Memory B cell (primary cell): ENCODE results near the gene BSN.

ENCODE experiments used
- ATAC-seq: fragments of 150-1000 bp; cut with Tn5 transposase; 2 replicates; pipeline ENCODE4 v1.10.0; 2021; ENCODE audit warnings: low read depth, mild to moderate bottlenecking, moderate library complexity
- DNase-seq, 2 donors: peaks; one replicate each; pipeline ENCODE4 v3.0.0; 2022; ENCODE audit warnings: low spot score in 2 of 2
- H3K27ac Mint-ChIP-seq: one replicate; pipeline ENCODE4 v1.8.0; 2022; ENCODE audit warnings: mild to moderate bottlenecking, moderate library complexity, mixed read lengths
- H3K27me3 Mint-ChIP-seq: one replicate; pipeline ENCODE4 v1.8.0; 2022; ENCODE audit warnings: mixed read lengths
- H3K36me3 Mint-ChIP-seq: one replicate; pipeline ENCODE4 v1.8.0; 2022; ENCODE audit warnings: mild to moderate bottlenecking, mixed read lengths
- H3K4me1 Mint-ChIP-seq: one replicate; pipeline ENCODE4 v1.8.0; 2022; ENCODE audit warnings: mixed read lengths
- H3K4me3 Mint-ChIP-seq: one replicate; pipeline ENCODE4 v1.8.0; 2022; ENCODE audit warnings: mild to moderate bottlenecking, moderate library complexity, mixed read lengths
- H3K9me3 Mint-ChIP-seq: one replicate; pipeline ENCODE4 v1.8.0; 2022; ENCODE audit warnings: mixed read lengths

BSN gene

DNA sequence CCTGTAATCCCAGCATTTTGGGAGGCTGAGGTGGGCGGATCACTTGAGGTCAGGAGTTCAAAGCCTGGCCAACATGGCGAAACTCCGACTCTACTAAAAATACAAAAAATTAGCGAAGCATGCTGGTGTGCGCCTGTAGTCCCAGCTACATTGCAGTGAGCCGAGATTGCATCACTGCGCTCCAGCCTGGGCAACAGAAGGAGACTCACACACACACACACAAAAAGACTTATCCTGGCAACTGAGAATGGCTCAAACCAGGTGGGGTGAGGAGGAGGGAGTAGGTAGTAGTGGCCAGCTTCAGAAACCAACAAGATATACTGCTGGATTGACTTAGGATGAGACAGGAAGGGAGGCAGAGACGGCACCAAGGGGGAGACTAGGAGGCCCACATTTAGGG lies 66.5 kb downstream of the BSN start:
- DNase-seq (no peak), ATAC-seq (no peak)
- Mint-ChIP-seq H3K36me3 (no peaks in the 10 kb centered on the region), H3K9me3 (no peaks in the 10 kb centered on the region), H3K27ac (no peak overlapping the region), H3K27me3 (peaks cover 20% of the 10 kb centered on the region), H3K4me3 (no peak overlapping the region), H3K4me1 (no peaks in the 10 kb centered on the region)

DNA sequence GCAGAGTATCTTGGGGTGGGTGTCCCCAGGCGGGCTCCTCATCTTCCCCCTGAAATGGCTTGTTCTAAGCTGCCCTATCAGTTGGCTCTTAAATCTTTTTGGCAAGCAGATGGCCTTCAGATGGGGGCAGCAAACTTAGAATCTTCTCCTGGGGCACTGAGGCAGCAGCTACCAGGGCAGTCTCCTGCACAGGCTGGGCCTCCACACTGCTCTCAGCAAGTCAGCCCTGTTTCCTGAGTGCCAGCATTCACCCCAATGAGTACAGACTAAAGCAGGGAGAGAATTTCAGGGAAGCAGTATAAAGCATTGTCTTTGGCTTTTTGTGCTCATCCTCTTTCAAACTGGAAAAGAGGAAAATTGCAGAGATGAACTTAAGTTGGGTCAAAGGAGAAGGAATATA lies 68.8 kb downstream of the BSN start:
- no peak for DNase-seq

DNA sequence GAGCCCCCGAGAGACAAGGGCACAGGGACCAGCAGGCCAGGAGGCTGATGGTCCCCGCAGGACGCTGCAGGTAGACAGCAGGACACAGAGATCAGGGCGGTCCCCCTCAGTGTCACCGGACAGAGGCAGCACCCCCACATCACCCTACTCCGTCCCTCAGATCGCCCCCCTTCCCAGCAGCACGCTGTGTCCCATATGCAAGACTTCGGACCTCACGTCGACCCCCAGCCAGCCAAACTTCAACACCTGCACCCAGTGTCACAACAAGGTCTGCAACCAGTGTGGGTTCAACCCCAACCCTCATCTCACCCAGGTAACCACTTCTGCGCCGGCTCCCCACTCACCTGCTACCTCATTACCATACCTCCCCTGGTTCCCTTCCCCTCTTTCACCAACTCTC lies 70.8 kb downstream of the BSN start:
- Mint-ChIP-seq H3K27me3 (peaks cover 11% of the 10 kb centered on the region), H3K4me1 (no peaks in the 10 kb centered on the region), H3K27ac (no peak overlapping the region), H3K4me3 (no peak overlapping the region), H3K9me3 (no peaks in the 10 kb centered on the region), H3K36me3 (no peaks in the 10 kb centered on the region)
- DNase-seq (no peak), ATAC-seq (no peak)

More for the DNA sequence above, 68.8 kb downstream of the BSN start:
- Mint-ChIP-seq H3K27me3 (peaks cover 14% of the 10 kb centered on the region), H3K36me3 (no peaks in the 10 kb centered on the region), H3K9me3 (no peaks in the 10 kb centered on the region), H3K4me3 (no peak overlapping the region), H3K27ac (no peak overlapping the region), H3K4me1 (no peaks in the 10 kb centered on the region)
- ATAC-seq, result no peak

DNA sequence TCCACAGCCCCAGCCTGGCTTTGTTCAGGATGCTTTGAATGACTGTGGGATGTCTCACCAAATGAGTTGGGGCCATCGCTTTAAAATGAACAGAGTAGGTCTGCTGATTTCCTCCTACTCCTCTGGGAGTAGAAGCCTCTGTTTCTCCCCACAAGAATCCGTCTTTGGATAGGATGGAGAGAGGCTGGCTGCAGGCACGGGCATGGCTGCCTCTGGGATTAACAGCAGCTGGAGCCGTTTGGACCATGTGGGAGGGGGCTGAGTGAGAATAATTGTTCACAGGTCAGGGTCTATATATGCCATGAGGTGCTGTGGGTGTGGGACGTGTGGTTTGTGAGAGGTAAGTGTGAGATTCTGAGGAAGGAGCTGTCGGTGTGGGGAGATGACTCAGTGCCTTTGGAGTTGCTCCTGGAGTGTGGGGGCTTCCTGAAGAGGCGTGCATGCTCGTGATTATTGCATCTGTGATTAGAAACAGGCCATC lies 71.9 kb downstream of the BSN start:
- ATAC-seq (no peak), DNase-seq (no peak)
- no peaks in the 10 kb centered on the region for H3K36me3 Mint-ChIP-seq
- H3K27me3 Mint-ChIP-seq, result peaks cover 8% of the 10 kb centered on the region
- no peak overlapping the region for H3K4me3 Mint-ChIP-seq
- H3K27ac Mint-ChIP-seq, result no peak overlapping the region
- H3K9me3 Mint-ChIP-seq, result no peaks in the 10 kb centered on the region
- no peaks in the 10 kb centered on the region for H3K4me1 Mint-ChIP-seq

DNA sequence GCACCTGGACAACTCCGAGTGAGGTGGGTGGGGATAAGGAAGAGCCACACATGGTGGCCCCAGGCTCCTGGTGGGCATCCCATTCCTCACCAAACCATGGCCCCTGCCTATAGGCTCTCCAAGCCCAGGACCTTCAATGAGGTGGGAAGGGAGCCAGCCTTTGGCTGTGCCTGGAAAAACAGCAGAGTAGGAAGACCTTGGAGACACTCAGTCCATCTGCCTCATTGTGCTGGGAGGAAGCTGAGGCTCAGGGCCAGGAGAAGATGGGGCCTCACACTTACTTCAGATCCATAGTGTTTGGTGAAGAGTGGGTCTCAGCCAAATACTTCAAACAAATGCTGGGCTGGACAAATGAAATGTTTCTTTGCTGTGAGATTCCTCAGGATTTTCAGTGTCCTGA lies 72.5 kb downstream of the BSN start:
- no peaks in the 10 kb centered on the region for H3K36me3 Mint-ChIP-seq
- DNase-seq (no peak), ATAC-seq (no peak)
- H3K27ac Mint-ChIP-seq, result no peak overlapping the region
- peaks cover 8% of the 10 kb centered on the region for H3K27me3 Mint-ChIP-seq
- no peaks in the 10 kb centered on the region for H3K4me1 Mint-ChIP-seq
- no peak overlapping the region for H3K4me3 Mint-ChIP-seq
- H3K9me3 Mint-ChIP-seq, result peaks cover 4% of the 10 kb centered on the region

DNA sequence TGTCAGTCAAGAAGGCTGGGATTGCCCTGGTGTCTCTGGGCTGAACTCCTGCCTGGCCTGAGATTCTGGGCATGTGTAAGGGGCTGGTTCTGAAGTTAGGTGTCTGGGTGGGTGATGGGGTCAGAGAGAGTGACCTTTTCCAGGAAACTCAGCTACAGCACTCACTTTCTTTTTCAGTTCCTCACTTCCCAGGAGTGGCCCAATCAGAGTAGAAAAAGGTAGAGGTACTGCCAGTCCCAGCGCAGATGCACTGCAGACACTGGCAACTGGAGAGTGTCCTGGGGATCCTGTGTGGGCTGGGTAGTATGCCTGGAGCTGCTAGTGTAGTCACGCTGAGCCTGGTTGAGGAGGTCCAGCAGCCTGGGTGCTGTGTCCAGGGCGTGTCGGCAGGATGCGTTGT lies 73.4 kb downstream of the BSN start:
- H3K4me3 Mint-ChIP-seq, result no peak overlapping the region
- H3K27ac Mint-ChIP-seq, result no peak overlapping the region
- DNase-seq (no peak), ATAC-seq (no peak)
- peaks cover 9% of the 10 kb centered on the region for H3K27me3 Mint-ChIP-seq
- H3K36me3 Mint-ChIP-seq, result no peaks in the 10 kb centered on the region
- H3K4me1 Mint-ChIP-seq, result no peaks in the 10 kb centered on the region
- H3K9me3 Mint-ChIP-seq, result peaks cover 7% of the 10 kb centered on the region

DNA sequence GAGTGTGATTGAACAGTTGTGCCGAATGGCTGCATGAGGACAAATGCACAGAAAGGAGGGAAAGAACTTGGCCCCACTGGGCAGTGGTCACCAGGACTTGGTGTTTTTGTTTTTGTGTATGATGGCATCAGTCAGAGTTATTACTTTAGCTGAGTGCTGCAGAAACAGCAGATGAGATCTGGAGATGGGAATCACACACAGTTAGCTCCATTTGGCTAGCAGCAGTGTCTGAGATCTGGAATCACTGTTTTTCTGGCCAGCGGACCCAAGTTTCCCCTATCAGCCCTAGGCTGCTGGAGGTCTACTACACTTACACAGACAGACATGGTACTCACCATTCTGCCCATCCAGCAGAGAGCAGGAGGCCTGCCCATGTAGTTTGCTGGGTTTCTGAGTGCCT lies 74.0 kb downstream of the BSN start:
- DNase-seq (no peak), ATAC-seq (no peak)
- no peak overlapping the region for H3K4me3 Mint-ChIP-seq
- H3K27ac Mint-ChIP-seq, result no peak overlapping the region
- H3K4me1 Mint-ChIP-seq, result no peaks in the 10 kb centered on the region
- H3K9me3 Mint-ChIP-seq, result peaks cover 7% of the 10 kb centered on the region
- H3K27me3 Mint-ChIP-seq, result peaks cover 9% of the 10 kb centered on the region
- H3K36me3 Mint-ChIP-seq, result no peaks in the 10 kb centered on the region

DNA sequence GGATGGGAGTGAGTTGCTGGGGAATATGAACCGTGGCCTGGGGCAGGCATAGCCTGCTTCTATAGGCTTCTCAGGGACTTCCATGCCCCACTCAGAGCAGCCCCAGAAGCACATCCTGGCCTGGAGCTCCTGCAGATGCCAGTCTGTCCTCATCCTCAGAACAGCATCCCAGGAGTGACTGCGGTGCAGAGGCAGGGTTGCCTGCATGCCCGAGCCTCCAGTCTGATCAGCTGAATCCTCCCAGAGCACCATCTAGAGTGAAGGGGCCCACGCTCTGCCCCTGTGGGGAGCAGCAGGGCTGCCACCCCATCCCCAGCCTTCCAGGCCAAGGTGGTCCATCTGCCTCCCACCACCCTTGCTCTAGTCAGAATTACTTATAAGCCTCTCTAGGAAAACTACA lies 75.2 kb downstream of the BSN start:
- H3K27ac Mint-ChIP-seq, result no peak overlapping the region
- H3K4me1 Mint-ChIP-seq, result no peaks in the 10 kb centered on the region
- ATAC-seq (no peak), DNase-seq (no peak)
- no peaks in the 10 kb centered on the region for H3K36me3 Mint-ChIP-seq
- H3K9me3 Mint-ChIP-seq, result peaks cover 7% of the 10 kb centered on the region
- no peak overlapping the region for H3K4me3 Mint-ChIP-seq
- H3K27me3 Mint-ChIP-seq, result peaks cover 11% of the 10 kb centered on the region

DNA sequence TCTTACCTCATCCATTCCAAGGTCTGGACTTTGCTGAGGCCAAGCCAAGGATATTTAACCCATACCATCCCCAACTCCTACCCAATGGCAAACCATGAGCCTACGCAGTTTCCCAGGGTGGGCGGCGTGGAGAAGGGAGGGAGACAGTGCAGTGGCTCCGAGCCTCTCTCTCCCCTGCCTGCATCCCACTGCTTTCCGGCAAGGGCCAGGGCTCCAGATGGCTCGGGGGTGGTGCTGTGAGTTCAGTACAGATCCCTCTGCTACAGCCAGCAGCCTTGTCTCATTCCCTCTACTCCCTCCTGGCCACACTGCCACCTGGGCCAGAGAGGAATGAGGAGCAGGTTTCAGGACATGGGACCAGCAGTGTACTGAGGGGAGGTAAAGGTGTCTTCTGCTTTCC lies 75.6 kb downstream of the BSN start:
- no peak overlapping the region for H3K4me3 Mint-ChIP-seq
- H3K4me1 Mint-ChIP-seq, result no peaks in the 10 kb centered on the region
- peaks cover 7% of the 10 kb centered on the region for H3K9me3 Mint-ChIP-seq
- no peak overlapping the region for H3K27ac Mint-ChIP-seq
- peaks cover 11% of the 10 kb centered on the region for H3K27me3 Mint-ChIP-seq
- no peak for ATAC-seq
- DNase-seq, result no peak
- H3K36me3 Mint-ChIP-seq, result no peaks in the 10 kb centered on the region

DNA sequence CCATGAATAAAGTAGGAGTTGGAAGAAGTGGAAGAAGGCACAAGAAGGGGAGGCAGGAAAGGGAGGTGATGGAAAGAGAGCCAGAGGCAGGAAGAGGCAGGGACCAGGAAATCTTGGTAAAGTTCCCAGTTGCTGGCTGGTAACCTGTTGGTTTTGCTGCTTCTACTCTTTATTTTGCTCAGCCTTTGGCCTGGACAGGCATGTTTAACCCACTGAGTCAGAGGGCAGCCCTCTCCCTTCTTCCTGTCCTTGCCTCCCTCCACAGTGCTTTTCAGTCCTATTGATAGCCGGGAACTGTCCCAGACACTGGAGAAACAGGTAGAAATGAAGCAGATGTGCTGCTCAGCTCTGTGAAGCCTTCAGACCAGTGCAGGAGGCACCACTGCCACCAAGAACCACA lies 76.5 kb downstream of the BSN start:
- Mint-ChIP-seq H3K4me3 (no peak overlapping the region), H3K27ac (no peak overlapping the region), H3K36me3 (no peaks in the 10 kb centered on the region), H3K27me3 (peaks cover 11% of the 10 kb centered on the region), H3K9me3 (peaks cover 7% of the 10 kb centered on the region), H3K4me1 (no peaks in the 10 kb centered on the region)
- ATAC-seq (no peak), DNase-seq (no peak)

DNA sequence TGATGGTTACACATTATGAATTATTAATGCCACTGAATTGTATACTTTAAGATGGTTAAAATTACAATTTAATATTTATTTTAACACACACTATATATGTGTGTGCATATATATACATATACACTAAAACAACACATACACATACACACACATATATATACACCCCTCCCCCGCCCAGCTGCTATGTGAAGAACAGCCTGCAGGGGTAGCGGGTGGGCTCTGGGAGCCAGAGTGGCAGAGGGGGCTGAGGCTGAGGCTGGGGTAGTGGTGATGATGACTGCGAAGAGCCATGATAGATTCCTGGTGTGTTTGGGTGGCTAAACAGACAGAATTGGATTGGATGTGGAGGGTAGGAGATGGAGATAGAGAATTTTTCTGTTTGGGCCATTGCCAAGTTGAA lies 80.5 kb downstream of the BSN start:
- Mint-ChIP-seq H3K9me3 (peaks cover 7% of the 10 kb centered on the region), H3K27me3 (peaks cover 8% of the 10 kb centered on the region), H3K27ac (no peak overlapping the region), H3K36me3 (no peaks in the 10 kb centered on the region), H3K4me1 (no peaks in the 10 kb centered on the region), H3K4me3 (no peak overlapping the region)
- DNase-seq, result no peak
- no peak for ATAC-seq

DNA sequence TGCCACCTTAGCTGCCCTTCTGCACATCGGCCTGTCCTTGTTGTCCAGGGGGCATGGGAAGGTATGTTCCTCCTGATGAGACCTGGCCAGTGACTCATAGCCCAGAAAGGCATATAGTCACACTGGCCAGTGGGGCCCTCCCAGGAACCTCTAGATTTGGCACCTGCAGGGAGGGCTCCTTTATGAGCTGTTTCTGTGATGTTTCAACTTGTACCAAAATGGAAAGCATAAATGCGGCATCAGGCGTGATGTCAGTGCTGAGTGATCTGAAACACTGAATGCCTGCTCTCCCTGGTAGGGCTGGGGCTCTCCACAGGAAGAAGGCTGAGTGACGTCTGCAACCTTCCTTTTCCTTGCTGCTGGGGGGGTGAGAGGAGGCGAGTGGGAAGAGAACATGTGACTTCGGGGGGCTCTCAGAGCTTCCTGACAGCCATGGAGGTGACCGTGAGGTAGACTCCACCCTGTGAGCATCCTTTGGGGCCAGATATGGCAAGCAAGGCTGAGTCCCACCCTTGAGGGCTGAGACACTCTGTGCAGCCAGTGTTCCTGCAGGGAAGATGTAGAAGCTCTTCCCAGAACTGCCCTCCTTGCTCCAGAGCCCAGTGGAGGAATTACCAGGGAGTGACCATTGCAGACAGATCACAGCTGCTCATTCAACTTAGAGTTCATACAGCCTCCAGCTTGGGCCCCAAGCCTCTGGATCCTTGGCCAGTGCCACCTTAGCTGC lies 82.8 kb downstream of the BSN start:
- no peak for DNase-seq
- no peak for ATAC-seq
- H3K27ac Mint-ChIP-seq, result no peak overlapping the region
- H3K27me3 Mint-ChIP-seq, result peaks cover 5% of the 10 kb centered on the region
- no peaks in the 10 kb centered on the region for H3K4me1 Mint-ChIP-seq
- no peak overlapping the region for H3K4me3 Mint-ChIP-seq
- no peaks in the 10 kb centered on the region for H3K36me3 Mint-ChIP-seq
- peaks cover under 1% of the 10 kb centered on the region for H3K9me3 Mint-ChIP-seq

DNA sequence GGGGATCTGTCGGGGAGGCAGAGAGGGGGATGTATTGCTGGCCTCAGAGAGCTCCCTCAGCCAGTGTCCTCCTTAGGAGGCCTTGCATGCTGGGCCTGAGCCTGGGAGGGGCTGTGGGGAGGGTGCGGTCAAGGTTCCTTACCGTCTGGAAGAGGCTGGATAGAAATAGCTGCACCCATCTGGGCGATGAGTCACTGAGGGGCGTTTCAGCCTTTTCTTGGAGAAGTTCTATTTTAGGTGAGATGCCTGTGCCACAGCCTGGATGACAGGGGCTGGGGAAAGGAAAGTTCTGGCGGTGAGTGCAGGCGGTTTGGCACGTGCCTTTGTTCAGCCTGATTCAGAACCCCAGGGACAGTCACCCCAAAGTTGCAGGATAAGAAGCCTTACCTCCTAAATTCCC lies 84.2 kb downstream of the BSN start:
- no peaks in the 10 kb centered on the region for H3K36me3 Mint-ChIP-seq
- H3K27ac Mint-ChIP-seq, result no peak overlapping the region
- no peak for DNase-seq

DNA sequence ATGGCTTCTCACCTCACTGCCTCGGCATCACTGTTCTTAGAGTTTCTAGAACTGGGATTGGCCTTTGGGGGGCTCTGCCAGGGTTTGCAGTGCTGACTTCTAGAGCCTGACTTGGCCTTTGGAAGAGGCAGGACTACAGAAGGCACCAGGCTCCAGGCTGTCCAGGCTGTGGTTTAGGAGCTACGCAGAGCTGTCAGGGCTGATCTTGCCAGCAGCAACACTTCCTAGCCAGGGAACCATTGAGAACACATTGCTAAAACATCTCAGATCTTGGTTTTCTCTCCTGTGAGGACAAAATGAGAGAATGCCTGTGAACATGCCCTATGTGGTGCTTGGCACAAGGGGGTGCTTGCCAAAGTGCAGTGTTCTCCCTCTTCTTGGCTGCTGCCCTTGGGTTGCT lies 85.3 kb downstream of the BSN start:
- DNase-seq (no peak), ATAC-seq (no peak)
- H3K36me3 Mint-ChIP-seq, result no peaks in the 10 kb centered on the region
- peaks cover 3% of the 10 kb centered on the region for H3K27me3 Mint-ChIP-seq
- H3K9me3 Mint-ChIP-seq, result no peaks in the 10 kb centered on the region
- H3K4me3 Mint-ChIP-seq, result no peak overlapping the region
- H3K4me1 Mint-ChIP-seq, result no peaks in the 10 kb centered on the region
- H3K27ac Mint-ChIP-seq, result no peak overlapping the region

More for the DNA sequence above, 84.2 kb downstream of the BSN start:
- Mint-ChIP-seq H3K4me1 (no peaks in the 10 kb centered on the region), H3K9me3 (no peaks in the 10 kb centered on the region), H3K27me3 (peaks cover 5% of the 10 kb centered on the region), H3K4me3 (no peak overlapping the region)
- no peak for ATAC-seq

DNA sequence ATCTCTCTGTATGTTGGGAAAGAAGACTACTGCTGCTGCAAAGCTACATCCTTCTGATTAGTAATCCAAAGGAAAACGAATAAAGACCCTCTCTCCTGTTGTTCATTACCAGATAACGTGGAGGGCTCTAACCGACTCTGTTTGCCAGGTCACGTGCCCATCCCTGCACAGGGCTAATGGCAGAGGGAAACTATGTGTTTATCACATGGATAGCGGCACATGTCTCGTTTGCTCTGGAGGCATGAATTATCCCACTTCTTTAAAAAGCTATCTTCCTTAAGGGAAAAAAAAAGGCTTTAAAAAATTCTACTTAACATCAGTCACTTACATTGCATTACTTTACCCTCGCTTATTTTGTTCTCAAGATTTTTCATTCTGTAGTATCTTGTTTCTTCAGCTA lies 87.0 kb downstream of the BSN start:
- no peak for ATAC-seq
- Mint-ChIP-seq H3K9me3 (no peaks in the 10 kb centered on the region), H3K4me3 (no peak overlapping the region), H3K27ac (no peak overlapping the region), H3K36me3 (no peaks in the 10 kb centered on the region), H3K4me1 (no peaks in the 10 kb centered on the region), H3K27me3 (peaks cover 4% of the 10 kb centered on the region)
- no peak for DNase-seq
